Bronchial epithelial cell (primary cell): ENCODE results near the gene INPP5F. TPM values are rescaled to one million over a fixed set of nuclear protein-coding genes. Genes with fewer than 3 reads are reported as not detected.
A peak's percentile ranks its signal among the peaks of the same experiment; 100 is the strongest.
"Not testable (repeated sequence)": the region's sequence is repeated elsewhere in the genome, so short reads cannot be mapped to it uniquely, and the experiment has no call there.

Experiments
- DNase-seq: peaks from one replicate; pipeline ENCODE4 v3.0.0-alpha.2; 2010; ENCODE audit warnings: low read depth
- FAIRE-seq: peaks from 2 replicates; lab custom pipeline; 2011; peaks lifted over from hg19 to GRCh38; lab: Jason Lieb, UNC
- H3K27me3 ChIP-seq: 2 replicates; pipeline ENCODE4 v1.5.1; 2011; ENCODE audit warnings: low read length; ENCODE audit not compliant: control insufficient read depth, insufficient read depth
- H3K36me3 ChIP-seq: 2 replicates; pipeline ENCODE4 v1.5.1; 2011; ENCODE audit warnings: low read length; ENCODE audit not compliant: control insufficient read depth, insufficient read depth
- H3K4me3 ChIP-seq: 2 replicates; pipeline ENCODE4 v1.5.1; 2011; ENCODE audit warnings: mild to moderate bottlenecking, low read depth, low read length, control low read depth
- CTCF ChIP-seq: IDR thresholded peaks from 2 replicates; pipeline ENCODE4 v1.5.1; 2011; ENCODE audit warnings: mild to moderate bottlenecking, moderate library complexity, low read length, control low read depth, inconsistent platforms; ENCODE audit not compliant: insufficient read depth, severe bottlenecking
- total RNA-seq: library from RNA; depleted of rRNA; stranded (reverse); fragments of >200 nt; gene quantifications from 2 replicates; pipeline ENCODE4 v1.2.1, GENCODE V29; 2014

The INPP5F gene
- total RNA-seq, 1 donor from 2014 or later, result 11.6 TPM

- no peak overlapping the region for H3K4me3 ChIP-seq
- H3K27me3 ChIP-seq, result no peaks in the 10 kb centered on the region
- no peak for TF ChIP-seq CTCF
- no peaks in the 10 kb centered on the region for H3K36me3 ChIP-seq
- DNase-seq (peak; percentile 64), FAIRE-seq (no peak)
These were observed 45.1 kb downstream of the INPP5F start for GRCh38 chr10:119770928-119771327.

GRCh38 chr10:119772334-119772733 lies 46.5 kb downstream of the INPP5F start:
- FAIRE-seq (no peak), DNase-seq (no peak)
- no peak for TF ChIP-seq CTCF
- no peak overlapping the region for H3K4me3 ChIP-seq
- no peaks in the 10 kb centered on the region for H3K36me3 ChIP-seq
- no peaks in the 10 kb centered on the region for H3K27me3 ChIP-seq

- H3K27me3 ChIP-seq, H3K4me3 ChIP-seq, H3K36me3 ChIP-seq, FAIRE-seq, DNase-seq: not testable (repeated sequence)
These were observed 47.2 kb downstream of the INPP5F start for GRCh38 chr10:119773041-119773440.

GRCh38 chr10:119775529-119775928 lies 49.7 kb downstream of the INPP5F start:
- no peak overlapping the region for H3K4me3 ChIP-seq
- no peak for TF ChIP-seq CTCF
- no peaks in the 10 kb centered on the region for H3K27me3 ChIP-seq
- H3K36me3 ChIP-seq, result no peaks in the 10 kb centered on the region
- no peak for FAIRE-seq
- no peak for DNase-seq

GRCh38 chr10:119776536-119776935 lies 50.7 kb downstream of the INPP5F start:
- no peak for FAIRE-seq
- Histone ChIP-seq H3K27me3 (no peaks in the 10 kb centered on the region), H3K36me3 (no peaks in the 10 kb centered on the region), H3K4me3 (no peak overlapping the region)
- TF ChIP-seq CTCF, result no peak
- no peak for DNase-seq

GRCh38 chr10:119777686-119778085 lies 51.8 kb downstream of the INPP5F start:
- H3K36me3 ChIP-seq, result no peaks in the 10 kb centered on the region
- FAIRE-seq, result no peak
- DNase-seq, result no peak
- H3K27me3 ChIP-seq, result no peaks in the 10 kb centered on the region
- no peak for TF ChIP-seq CTCF
- no peak overlapping the region for H3K4me3 ChIP-seq
